Limb (tissue), 2 donors: ENCODE results near the gene AMPD3.

Source experiments
- DNase-seq, 2 donors: peaks; one replicate each; pipeline ENCODE4 v3.0.0-alpha.2; 2016; ENCODE audit errors: extremely low spot score in 2 of 2

Gene AMPD3

GRCh38 chr11:10537600-10537999 is 82.5 kb downstream of the AMPD3 start:
- no peak for DNase-seq

DNA sequence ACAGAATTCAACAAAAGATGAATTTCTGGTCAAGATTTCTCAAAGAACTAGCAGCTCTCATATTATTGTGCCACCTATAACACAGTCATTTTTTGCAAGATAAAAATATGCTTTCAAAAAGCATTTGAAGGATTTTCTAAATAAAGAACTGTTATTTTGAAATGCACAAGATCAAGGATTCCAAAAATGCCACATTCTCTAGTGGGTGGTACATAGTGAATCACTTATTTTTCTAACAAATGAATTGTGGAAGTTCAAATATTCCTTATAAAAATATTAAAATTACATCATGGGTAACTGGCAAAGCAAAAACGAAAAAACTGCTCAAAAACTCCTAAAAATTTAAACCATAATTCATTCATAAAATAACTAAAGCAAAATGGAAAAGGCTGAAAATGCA is 83.9 kb downstream of the AMPD3 start:
- no peak for DNase-seq

- no peak for DNase-seq
These were observed 84.3 kb downstream of the AMPD3 start for GRCh38 chr11:10539339-10539738.

GRCh38 chr11:10540546-10540914 is 85.5 kb downstream of the AMPD3 start:
- peak in 1 of 2 donors; percentile 11 for DNase-seq

- peak; percentile 92 to 99 for DNase-seq
These were observed 86.0 kb downstream of the AMPD3 start, which contains the start of gene RNF141 for GRCh38 chr11:10540915-10541560. Gene RNF141, minus strand, starts transcription at chr11:10541187. Its CDS starts 7,029 bp downstream, at chr11:10534158.

DNA sequence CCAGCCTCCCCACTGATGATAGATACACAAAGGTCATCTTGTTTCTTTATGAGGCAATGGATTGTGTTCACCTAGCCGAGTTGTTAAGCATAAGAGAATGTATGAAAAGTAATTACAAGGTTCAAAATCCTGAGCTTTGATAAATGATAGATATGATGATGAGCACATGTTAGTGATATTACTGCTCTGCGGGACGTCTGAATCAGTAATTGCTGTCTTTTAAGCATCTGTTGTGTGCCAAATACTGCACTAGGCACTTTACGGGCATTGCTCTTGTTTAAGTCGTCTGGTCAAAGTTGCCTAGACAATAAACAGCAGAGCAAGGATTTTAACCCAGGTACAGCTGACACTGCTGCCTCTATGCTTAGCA is 86.5 kb downstream of the AMPD3 start:
- no peak for DNase-seq

GRCh38 chr11:10542776-10543175 is 87.7 kb downstream of the AMPD3 start:
- no peak for DNase-seq

DNA sequence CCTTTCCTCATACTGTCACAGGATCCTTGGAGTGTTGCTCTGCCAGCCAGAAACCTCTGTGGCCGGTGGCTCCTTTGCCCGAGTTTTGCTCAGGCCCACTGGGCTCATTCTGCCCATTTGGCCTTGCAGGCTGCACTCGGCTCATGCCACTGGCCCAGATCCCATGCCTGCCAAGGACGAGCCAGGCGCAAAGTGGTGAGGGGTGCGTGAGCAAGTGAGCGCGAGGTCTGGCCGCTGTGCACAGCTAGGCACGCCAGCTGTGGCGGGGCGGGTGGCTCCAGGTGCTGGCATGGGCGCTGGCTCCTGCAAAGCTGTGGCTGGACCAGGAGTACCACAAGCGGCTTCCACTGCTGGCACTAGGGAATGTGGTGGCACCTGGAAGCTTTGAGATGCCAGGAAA is 88.7 kb downstream of the AMPD3 start:
- no peak for DNase-seq

- no peak for DNase-seq
These were observed 89.7 kb downstream of the AMPD3 start for GRCh38 chr11:10544491-10545465.

DNA sequence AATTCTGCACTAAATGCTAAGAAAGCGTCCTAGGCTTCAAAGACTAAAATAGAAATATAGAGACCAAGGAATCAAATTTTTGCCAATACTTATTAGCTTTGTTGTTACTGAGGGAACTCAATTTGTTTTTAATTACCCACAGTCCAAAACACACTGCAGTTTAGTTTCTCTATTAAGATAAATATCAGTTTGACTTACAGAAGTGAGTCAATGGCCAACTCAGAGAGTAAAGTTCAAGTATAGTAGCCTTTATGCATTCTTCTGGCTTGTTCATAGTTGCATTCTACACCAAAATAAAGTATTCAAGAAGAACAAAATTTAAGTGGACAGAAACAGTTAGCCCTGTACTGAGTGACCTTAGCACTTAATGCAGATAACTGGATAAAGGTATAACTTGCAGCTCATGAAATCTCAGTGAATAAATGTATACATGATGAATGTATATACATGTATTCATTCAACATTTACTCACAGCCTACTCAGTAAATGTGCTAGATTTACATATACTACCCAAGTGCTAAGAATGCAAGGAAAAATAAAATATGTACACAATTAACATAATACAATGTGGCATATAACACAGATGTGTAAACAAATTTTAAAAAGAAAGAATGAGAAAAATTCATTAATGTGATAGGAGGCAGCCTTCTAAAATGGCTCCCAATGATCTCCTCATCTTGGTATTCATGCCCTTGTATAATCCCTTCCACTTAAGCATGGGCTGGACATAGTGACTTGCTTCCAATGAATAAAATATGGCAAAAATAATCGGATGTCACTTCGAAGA is 95.6 kb downstream of the AMPD3 start:
- no peak for DNase-seq

DNA sequence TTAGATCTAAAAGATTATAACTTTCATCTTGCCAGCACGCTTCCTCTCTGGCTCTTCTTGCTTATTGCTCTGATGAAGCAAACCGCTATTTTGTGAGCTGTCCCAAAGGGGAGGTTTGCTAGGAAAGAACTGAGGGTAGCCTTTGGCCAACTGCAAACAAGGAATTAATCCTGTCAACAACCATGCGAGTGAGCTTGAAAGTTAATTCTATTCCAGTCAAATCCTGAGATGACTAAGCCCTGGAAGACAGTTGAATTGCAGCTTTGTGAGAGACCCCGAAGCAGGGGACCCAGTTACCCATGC is 96.2 kb downstream of the AMPD3 start:
- DNase-seq, result no peak

GRCh38 chr11:10551845-10552352 is 96.8 kb downstream of the AMPD3 start:
- no peak for DNase-seq

DNA sequence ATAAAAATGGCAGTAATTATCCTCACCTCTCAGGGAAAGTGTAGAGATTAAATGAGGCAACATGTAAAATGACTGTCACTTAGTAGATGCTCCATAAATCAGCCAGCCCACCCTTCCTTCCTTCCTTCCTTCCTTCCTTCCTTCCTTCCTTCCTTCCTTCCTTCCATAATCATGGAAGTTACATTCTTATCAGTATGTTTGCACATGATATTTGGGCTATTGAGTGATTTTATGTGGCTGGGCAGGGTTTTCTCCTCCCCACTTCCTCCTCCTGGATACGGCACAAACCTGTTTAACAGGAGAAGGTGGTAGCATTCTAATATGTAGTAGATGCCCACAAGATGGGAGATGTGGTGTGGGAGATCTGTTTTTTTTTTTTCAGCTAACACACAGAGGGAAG is 101.5 kb downstream of the AMPD3 start:
- no peak for DNase-seq
